Activated CD8-positive, alpha-beta T cell treated with anti-CD3 and anti-CD28 coated beads for 36 hours (primary cell): ENCODE results near the gene C3orf49. TPM values are rescaled to one million over a fixed set of nuclear protein-coding genes. Genes with fewer than 3 reads are reported as not detected.

ENCODE experiments used
- ATAC-seq: fragments of 200-7000 bp; cut with Tn5 transposase; one replicate; pipeline ENCODE4 v1.10.0; 2021; ENCODE audit warnings: mild to moderate bottlenecking, moderate library complexity
- CTCF ChIA-PET: fragments of 350-600 bp; sonication (Branson Sonifier 250); formaldehyde crosslinking; loops from one replicate; lab custom pipeline; 2021; ENCODE audit warnings: antibody characterized with exemption; lab: Charles Lee
- POLR2A ChIA-PET: fragments of 350-600 bp; sonication (Branson Sonifier 250); formaldehyde crosslinking; loops from one replicate; lab custom pipeline; 2021; ENCODE audit warnings: antibody characterized with exemption; lab: Charles Lee
- DNase-seq: peaks from one replicate; pipeline ENCODE4 v3.0.0-alpha.2; 2020
- H3K27ac Mint-ChIP-seq: one replicate; pipeline ENCODE4 v1.8.0; 2021; ENCODE audit warnings: mild to moderate bottlenecking, mixed read lengths
- H3K27me3 Mint-ChIP-seq: one replicate; pipeline ENCODE4 v1.8.0; 2021; ENCODE audit warnings: mixed read lengths
- H3K36me3 Mint-ChIP-seq: one replicate; pipeline ENCODE4 v1.8.0; 2021; ENCODE audit warnings: low read depth, mixed read lengths
- H3K4me1 Mint-ChIP-seq: one replicate; pipeline ENCODE4 v1.8.0; 2021; ENCODE audit warnings: low read depth, mixed read lengths
- H3K4me3 Mint-ChIP-seq: one replicate; pipeline ENCODE4 v1.8.0; 2021; ENCODE audit warnings: mild to moderate bottlenecking, moderate library complexity, mixed read lengths
- H3K9me3 Mint-ChIP-seq: one replicate; pipeline ENCODE4 v1.8.0; 2021; ENCODE audit warnings: mixed read lengths
- CTCF ChIP-seq: fragments of 200-600 bp; IDR thresholded peaks from one replicate; pipeline ENCODE4 v1.8.0; 2022; ENCODE audit warnings: antibody characterized with exemption, mild to moderate bottlenecking
- intact Hi-C: fragments of 100-400 bp; cut with micrococcal nuclease; formaldehyde crosslinking; loops from one replicate; pipeline ENCODE4 v1.10.0; 2022
- total RNA-seq, 2 experiments: library from RNA; stranded (reverse); gene quantifications; one replicate each; pipeline ENCODE4 v1.2.3, GENCODE V29; 2021

Gene C3orf49
- total RNA-seq, 2 experiments from 2014 or later: not detected

DNA sequence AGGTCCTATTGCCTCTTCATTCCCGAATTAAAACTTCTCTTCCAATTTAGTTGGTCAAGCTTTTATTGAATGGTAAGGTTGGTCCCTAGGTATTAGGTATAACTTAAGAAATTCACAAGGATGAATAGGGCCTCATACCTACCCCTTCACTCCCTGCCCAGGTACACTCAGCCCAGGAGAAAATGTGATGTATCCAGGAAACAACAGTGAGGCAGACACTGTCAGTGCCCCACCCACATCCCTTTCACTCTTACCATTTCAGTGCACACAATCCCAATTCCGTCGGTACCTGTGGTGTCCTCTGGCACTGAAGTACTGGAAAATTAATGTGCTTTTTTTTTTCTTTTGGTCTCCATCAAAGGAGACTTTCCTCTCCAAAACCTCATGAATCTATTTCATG is 10.5 kb upstream of the C3orf49 start:
- ATAC-seq: no peak
- ChIA-PET CTCF (no interaction called here), POLR2A (no interaction called here)
- Mint-ChIP-seq H3K27ac (no peak overlapping the region), H3K36me3 (no peaks in the 10 kb centered on the region), H3K4me3 (no peak overlapping the region), H3K9me3 (no peaks in the 10 kb centered on the region), H3K4me1 (no peaks in the 10 kb centered on the region), H3K27me3 (no peaks in the 10 kb centered on the region)
- DNase-seq: no peak
- intact Hi-C loops: no loop called here
- no peak for TF ChIP-seq CTCF

DNA sequence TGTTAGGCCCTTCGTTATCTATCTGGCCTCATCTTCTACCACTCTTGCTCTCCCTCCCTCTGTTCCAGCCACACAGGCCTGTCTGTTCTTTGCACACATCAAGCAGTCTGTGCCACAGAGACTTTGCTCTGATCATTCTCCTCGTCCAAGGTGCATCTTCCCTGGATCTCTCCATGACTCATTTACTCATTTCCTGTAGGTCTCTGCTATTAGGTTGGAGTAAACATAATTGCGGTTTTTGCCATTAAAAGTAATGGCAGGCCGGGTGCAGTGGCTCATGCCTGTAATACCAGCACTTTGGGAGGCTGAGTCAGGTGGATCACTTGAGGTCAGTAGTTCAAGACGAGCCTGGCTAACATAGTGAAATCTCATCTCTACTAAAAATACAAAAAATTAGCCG is 9.5 kb upstream of the C3orf49 start:
- DNase-seq: no peak
- ChIA-PET POLR2A (no interaction called here), CTCF (no interaction called here)
- no peak overlapping the region for H3K4me3 Mint-ChIP-seq
- no peak for TF ChIP-seq CTCF
- H3K27ac Mint-ChIP-seq: no peak overlapping the region
- no peaks in the 10 kb centered on the region for H3K9me3 Mint-ChIP-seq
- no peaks in the 10 kb centered on the region for H3K36me3 Mint-ChIP-seq
- ATAC-seq: no peak
- H3K4me1 Mint-ChIP-seq: no peaks in the 10 kb centered on the region
- intact Hi-C loops: no loop called here
- H3K27me3 Mint-ChIP-seq: no peaks in the 10 kb centered on the region

GRCh38 chr3:63814237-63814636 is 4.9 kb upstream of the C3orf49 start:
- Mint-ChIP-seq H3K27ac (no peak overlapping the region), H3K4me1 (no peaks in the 10 kb centered on the region), H3K9me3 (no peaks in the 10 kb centered on the region), H3K27me3 (no peaks in the 10 kb centered on the region), H3K4me3 (no peak overlapping the region), H3K36me3 (no peaks in the 10 kb centered on the region)
- POLR2A ChIA-PET: no interaction called here
- no peak for TF ChIP-seq CTCF
- CTCF ChIA-PET: interaction anchor here (1.6 kb wide), 1 partner anchor 463 kb away, joined by 4 read pairs; no protein-coding TSS in a partner anchor
- intact Hi-C loops: no loop called here
- DNase-seq (no peak), ATAC-seq (no peak)

DNA sequence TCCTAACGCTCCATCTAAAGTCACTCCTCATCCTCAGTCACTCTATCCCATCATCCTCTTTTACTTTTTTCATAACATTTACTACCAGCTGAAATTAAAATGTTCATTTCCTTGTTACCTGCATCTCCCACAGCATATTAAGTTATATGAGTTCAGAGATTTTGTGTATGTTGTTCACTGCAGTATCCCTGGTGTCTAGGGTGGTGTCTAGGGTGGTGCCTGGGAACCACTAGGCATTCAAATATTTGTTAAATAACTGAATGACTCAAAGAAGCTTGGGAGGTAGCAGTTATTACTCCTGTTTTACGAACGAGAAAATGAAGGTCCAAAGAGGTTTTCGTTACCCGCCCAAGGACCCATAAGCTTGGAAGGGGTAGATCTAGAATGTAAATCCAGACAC is 1.9 kb upstream of the C3orf49 start:
- H3K4me1 Mint-ChIP-seq: no peaks in the 10 kb centered on the region
- H3K36me3 Mint-ChIP-seq: no peaks in the 10 kb centered on the region
- H3K9me3 Mint-ChIP-seq: no peaks in the 10 kb centered on the region
- no peak for TF ChIP-seq CTCF
- no peak overlapping the region for H3K4me3 Mint-ChIP-seq
- intact Hi-C loops: no loop called here
- ATAC-seq: no peak
- POLR2A ChIA-PET: no interaction called here
- DNase-seq: no peak
- no peaks in the 10 kb centered on the region for H3K27me3 Mint-ChIP-seq
- CTCF ChIA-PET: interaction anchor here (1.1 to 5.3 kb wide), 8 partner anchors 25 to 1612 kb away, joined by 3 to 81 read pairs (median 4); no protein-coding TSS in a partner anchor
- no peak overlapping the region for H3K27ac Mint-ChIP-seq

GRCh38 chr3:63818282-63819150 is 583 bp upstream of the C3orf49 start:
- H3K27me3 Mint-ChIP-seq: no peaks in the 10 kb centered on the region
- no peaks in the 10 kb centered on the region for H3K36me3 Mint-ChIP-seq
- ChIA-PET CTCF (interaction anchor here (0.6 to 5.3 kb wide), 30 partner anchors 10 to 1614 kb away, joined by 3 to 81 read pairs (median 3); no protein-coding TSS in a partner anchor), POLR2A (no interaction called here)
- no peaks in the 10 kb centered on the region for H3K4me1 Mint-ChIP-seq
- ATAC-seq: peak; percentile 67
- H3K27ac Mint-ChIP-seq: no peak overlapping the region
- peak; percentile 74 for DNase-seq
- H3K4me3 Mint-ChIP-seq: no peak overlapping the region
- intact Hi-C loops: loop anchor here (2.0 kb wide), 1 partner anchor 468 kb away; no protein-coding TSS in a partner anchor
- peak; percentile 87 for TF ChIP-seq CTCF
- H3K9me3 Mint-ChIP-seq: no peaks in the 10 kb centered on the region
